ENCODE results near the gene GUCY1B1. TPM values are rescaled to one million over a fixed set of nuclear protein-coding genes. Genes with fewer than 3 reads are reported as not detected.

Gene GUCY1B1
- total and polyA plus RNA-seq, 7 donors = 2.7 to 7.7 (median 3.8) TPM

DNA sequence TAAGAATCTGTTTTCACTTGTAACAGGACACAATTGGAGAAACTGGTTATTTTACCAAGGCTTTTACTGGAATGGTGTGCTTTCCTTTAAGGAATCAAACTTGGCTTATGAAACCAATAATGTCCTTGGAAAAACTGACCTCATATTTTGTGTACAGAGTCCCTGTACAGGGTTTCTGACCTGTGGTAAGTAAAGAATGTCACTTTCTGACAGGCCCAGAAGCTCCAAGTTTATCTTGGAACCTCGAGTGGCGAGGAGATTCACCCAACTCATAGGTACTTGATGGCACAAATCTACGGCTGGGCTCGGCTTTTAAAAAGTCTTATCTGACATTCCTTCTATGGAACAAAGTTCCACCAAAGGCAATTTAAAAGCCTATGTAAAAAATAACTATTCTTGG, 90.2 kb downstream of the GUCY1B1 start:
- intact Hi-C loops (cut with DNase I) = no loop called here
- TF ChIP-seq, protein P1, sequence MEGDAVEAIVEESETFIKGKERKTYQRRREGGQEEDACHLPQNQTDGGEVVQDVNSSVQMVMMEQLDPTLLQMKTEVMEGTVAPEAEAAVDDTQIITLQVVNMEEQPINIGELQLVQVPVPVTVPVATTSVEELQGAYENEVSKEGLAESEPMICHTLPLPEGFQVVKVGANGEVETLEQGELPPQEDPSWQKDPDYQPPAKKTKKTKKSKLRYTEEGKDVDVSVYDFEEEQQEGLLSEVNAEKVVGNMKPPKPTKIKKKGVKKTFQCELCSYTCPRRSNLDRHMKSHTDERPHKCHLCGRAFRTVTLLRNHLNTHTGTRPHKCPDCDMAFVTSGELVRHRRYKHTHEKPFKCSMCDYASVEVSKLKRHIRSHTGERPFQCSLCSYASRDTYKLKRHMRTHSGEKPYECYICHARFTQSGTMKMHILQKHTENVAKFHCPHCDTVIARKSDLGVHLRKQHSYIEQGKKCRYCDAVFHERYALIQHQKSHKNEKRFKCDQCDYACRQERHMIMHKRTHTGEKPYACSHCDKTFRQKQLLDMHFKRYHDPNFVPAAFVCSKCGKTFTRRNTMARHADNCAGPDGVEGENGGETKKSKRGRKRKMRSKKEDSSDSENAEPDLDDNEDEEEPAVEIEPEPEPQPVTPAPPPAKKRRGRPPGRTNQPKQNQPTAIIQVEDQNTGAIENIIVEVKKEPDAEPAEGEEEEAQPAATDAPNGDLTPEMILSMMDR (IDR thresholded peaks at IDR 0.05) = no peak
- Histone ChIP-seq H3K36me3 (ENCODE audit: insufficient read depth in 1 of 2, low read depth in 1 of 2) (no peaks in the 10 kb centered on the region), H3K4me1 (no peaks in the 10 kb centered on the region), H3K4me3 (no peak overlapping the region), H3K27me3 (ENCODE audit: insufficient read depth in 3 of 3, low read length in 2 of 3) (peaks cover 0 to under 1% (median 0%) of the 10 kb centered on the region in 3 donors), H3K27ac (no peak overlapping the region), H3K9me3 (no peaks in the 10 kb centered on the region)
- ATAC-seq (no peak), DNase-seq (no peak)
- WGBS, 3 donors = 61 to 73% (median 63%) methylated on average over 4 of the region's 4 CpGs

DNA sequence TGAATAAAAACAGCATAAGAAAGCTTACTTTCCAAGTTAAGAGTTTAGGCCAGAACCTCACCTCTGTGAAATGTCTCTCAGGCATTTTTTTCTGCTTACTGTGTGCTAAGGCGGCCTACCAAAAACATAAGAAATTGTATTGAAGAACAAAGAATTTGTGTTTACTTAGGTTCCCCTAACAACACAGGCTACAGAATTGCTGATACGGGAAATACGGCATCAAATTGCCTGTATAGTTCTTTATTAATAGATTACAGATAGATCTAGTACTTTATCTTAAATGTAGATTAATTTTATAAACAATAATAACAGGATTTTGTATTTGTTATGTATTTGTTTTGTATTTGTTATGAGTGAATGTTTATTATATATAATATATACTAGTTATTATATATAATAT, 94.4 kb downstream of the GUCY1B1 start:
- DNase-seq (no peak), ATAC-seq (no peak)
- no peaks in the 10 kb centered on the region for H3K4me1 ChIP-seq
- H3K36me3 ChIP-seq (ENCODE audit: insufficient read depth in 1 of 2, low read depth in 1 of 2) = no peaks in the 10 kb centered on the region
- TF ChIP-seq, protein P1 (IDR thresholded peaks at IDR 0.05) = no peak
- H3K4me3 ChIP-seq = no peak overlapping the region
- H3K27ac ChIP-seq = no peak overlapping the region
- 96 to 98% (median 97%) methylated on average over 3 of the region's 3 CpGs for whole genome bisulfite sequencing, 3 donors
- no peaks in the 10 kb centered on the region for H3K27me3 ChIP-seq (ENCODE audit: insufficient read depth in 3 of 3, low read length in 2 of 3)
- intact Hi-C loops (cut with DNase I) = no loop called here
- no peaks in the 10 kb centered on the region for H3K9me3 ChIP-seq

DNA sequence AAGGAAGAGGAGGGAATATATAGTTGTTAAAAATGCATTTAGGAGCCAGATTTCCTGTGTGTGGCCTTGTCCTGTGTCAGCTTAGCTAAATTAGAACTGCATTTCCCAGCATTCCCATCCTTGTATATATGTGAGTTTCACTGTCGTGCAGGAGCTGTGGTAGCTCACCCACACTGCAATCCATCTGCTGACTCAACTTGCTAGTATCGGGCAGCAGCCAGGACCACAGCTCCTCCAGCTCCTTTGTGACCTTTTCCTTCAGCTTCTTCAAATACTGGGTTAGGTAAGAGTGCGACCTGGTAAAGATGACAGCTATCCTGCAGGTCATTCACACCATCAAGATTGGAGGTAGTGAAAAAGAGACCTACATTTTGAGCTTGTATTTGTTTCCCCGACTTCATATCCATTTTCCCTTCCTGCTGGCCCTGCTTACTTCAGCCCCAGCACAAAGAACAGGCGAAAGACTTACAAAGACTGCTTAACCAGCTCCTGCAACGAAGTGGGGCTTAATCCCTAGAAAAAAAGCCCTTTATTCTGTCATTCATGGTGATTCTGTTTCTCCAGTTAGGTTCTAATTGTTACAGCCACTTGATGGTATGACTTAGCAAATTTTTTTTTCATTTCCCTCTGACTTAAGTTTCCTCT, 95.9 kb downstream of the GUCY1B1 start:
- Histone ChIP-seq H3K36me3 (ENCODE audit: insufficient read depth in 1 of 2, low read depth in 1 of 2) (no peaks in the 10 kb centered on the region), H3K4me1 (no peaks in the 10 kb centered on the region), H3K9me3 (no peaks in the 10 kb centered on the region), H3K4me3 (no peak overlapping the region), H3K27me3 (ENCODE audit: insufficient read depth in 3 of 3, low read length in 2 of 3) (no peaks in the 10 kb centered on the region), H3K27ac (no peak overlapping the region)
- DNase-seq = no peak
- TF ChIP-seq, protein P1 (IDR thresholded peaks at IDR 0.05) = no peak
- 72 to 78% (median 73%) methylated on average over 6 of the region's 6 CpGs for WGBS, 3 donors
- no peak for ATAC-seq
- intact Hi-C loops (cut with DNase I) = no loop called here

DNA sequence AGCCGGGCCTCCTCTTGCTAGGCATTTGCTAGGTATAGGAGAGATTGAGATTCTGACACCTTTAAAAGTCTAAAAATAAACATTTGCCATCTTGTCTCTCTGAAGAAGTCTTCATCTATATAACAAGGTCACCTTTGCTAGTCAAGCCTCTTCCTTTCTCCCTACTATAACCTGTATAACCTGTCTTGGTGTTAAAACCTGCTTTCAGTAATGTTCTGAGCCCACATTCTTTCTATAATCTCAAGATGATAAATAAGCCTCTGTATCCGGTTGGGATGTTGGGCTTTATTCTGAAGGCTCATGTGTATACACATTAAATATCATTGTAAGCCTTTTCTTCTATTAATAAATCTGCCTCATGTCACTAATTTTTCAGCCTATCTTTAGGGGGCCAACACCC, 97.1 kb downstream of the GUCY1B1 start:
- H3K9me3 ChIP-seq = no peaks in the 10 kb centered on the region
- H3K27me3 ChIP-seq (ENCODE audit: insufficient read depth in 3 of 3, low read length in 2 of 3) = no peaks in the 10 kb centered on the region
- no peak overlapping the region for H3K4me3 ChIP-seq
- DNase-seq = no peak
- intact Hi-C loops (cut with DNase I) = no loop called here
- no peaks in the 10 kb centered on the region for H3K36me3 ChIP-seq (ENCODE audit: insufficient read depth in 1 of 2, low read depth in 1 of 2)
- no peak overlapping the region for H3K27ac ChIP-seq
- TF ChIP-seq, protein P1 (IDR thresholded peaks at IDR 0.05) = no peak
- ATAC-seq = no peak
- 82 to 86% (median 82%) methylated on average over 2 of the region's 2 CpGs for WGBS, 3 donors
- no peaks in the 10 kb centered on the region for H3K4me1 ChIP-seq

Other genes with a start within 250 kb of the GUCY1B1 start
- gene GUCY1A1, start 92.2 kb upstream of the GUCY1B1 start, total RNA-seq = 10 to 100 TPM in 1 of 4 donors, 1 to 10 TPM in 3; 6.8 to 16.4 (median 8.0) TPM
- 1 to 10 TPM; 1.5 to 4.7 (median 2.3) TPM for gene GUCY1A1, start 92.2 kb upstream of the GUCY1B1 start, polyA plus RNA-seq
- not detected for gene ASIC5, start 107.3 kb downstream of the GUCY1B1 start, total RNA-seq
- gene ASIC5, start 107.3 kb downstream of the GUCY1B1 start, polyA plus RNA-seq = not detected
- under 1 TPM in 1 of 4 donors, not detected in 3; 0.21 TPM for gene TDO2, start 144.7 kb downstream of the GUCY1B1 start, total RNA-seq
- under 1 TPM in 2 of 3 donors, not detected in 1; 0.04 to 0.35 TPM for gene TDO2, start 144.7 kb downstream of the GUCY1B1 start, polyA plus RNA-seq
- 1 to 10 TPM; 2.9 to 4.2 (median 3.5) TPM for gene CTSO, start 194.8 kb downstream of the GUCY1B1 start, total RNA-seq
- gene CTSO, start 194.8 kb downstream of the GUCY1B1 start, polyA plus RNA-seq = 1 to 10 TPM; 2.0 to 3.3 (median 2.5) TPM